ENCODE data around the gene ARNT2. TPM values are rescaled to one million over a fixed set of nuclear protein-coding genes. Genes with fewer than 3 reads are reported as not detected.

The ARNT2 gene
- total RNA-seq, 1 donor from 2014 or later, result 6.4 TPM

DNA sequence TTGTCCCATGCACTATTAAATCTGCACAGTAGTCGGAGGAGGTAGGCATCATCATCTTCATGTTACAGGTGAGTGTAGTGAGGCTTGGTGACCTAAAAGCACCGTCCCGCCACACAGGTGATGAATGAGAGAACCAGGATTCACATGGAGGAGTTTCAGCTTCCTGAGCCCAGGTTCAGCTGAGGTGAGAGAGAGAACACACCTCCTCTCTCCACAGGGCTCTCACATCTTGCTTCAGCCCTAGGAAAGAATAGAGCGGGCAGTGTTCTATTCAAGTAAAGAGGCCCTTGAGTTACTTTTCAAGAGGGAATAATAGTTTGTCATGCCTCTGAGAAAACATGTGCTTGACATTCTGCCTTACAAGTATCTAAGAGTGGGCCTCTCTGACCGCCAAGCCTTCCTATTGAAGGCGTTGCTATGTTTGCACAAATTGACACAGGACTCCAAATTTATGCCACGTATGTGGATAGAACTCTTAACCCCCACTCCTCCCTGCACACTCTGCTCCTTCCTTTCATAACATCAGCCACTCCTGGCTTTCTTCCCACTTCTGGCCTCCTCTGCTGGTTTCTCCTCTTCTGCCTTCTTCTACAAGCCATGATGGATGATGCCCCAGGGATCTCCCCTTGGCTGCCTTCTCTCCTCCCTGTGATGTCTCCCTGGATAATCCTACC, 152.6 kb downstream of the ARNT2 start:
- H3K4me1 ChIP-seq, result no peaks in the 10 kb centered on the region
- intact Hi-C loops (cut with DNase I), result no loop called here
- H3K4me3 ChIP-seq, result no peak overlapping the region
- no peak for DNase-seq (ENCODE audit: low spot score in 2 of 2)
- no peaks in the 10 kb centered on the region for H3K9me3 ChIP-seq
- H3K36me3 ChIP-seq, result no peaks in the 10 kb centered on the region
- no peak overlapping the region for H3K27ac ChIP-seq
- no peaks in the 10 kb centered on the region for H3K27me3 ChIP-seq
- TF ChIP-seq, protein P1, sequence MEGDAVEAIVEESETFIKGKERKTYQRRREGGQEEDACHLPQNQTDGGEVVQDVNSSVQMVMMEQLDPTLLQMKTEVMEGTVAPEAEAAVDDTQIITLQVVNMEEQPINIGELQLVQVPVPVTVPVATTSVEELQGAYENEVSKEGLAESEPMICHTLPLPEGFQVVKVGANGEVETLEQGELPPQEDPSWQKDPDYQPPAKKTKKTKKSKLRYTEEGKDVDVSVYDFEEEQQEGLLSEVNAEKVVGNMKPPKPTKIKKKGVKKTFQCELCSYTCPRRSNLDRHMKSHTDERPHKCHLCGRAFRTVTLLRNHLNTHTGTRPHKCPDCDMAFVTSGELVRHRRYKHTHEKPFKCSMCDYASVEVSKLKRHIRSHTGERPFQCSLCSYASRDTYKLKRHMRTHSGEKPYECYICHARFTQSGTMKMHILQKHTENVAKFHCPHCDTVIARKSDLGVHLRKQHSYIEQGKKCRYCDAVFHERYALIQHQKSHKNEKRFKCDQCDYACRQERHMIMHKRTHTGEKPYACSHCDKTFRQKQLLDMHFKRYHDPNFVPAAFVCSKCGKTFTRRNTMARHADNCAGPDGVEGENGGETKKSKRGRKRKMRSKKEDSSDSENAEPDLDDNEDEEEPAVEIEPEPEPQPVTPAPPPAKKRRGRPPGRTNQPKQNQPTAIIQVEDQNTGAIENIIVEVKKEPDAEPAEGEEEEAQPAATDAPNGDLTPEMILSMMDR (IDR thresholded peaks at IDR 0.05), result no peak

DNA sequence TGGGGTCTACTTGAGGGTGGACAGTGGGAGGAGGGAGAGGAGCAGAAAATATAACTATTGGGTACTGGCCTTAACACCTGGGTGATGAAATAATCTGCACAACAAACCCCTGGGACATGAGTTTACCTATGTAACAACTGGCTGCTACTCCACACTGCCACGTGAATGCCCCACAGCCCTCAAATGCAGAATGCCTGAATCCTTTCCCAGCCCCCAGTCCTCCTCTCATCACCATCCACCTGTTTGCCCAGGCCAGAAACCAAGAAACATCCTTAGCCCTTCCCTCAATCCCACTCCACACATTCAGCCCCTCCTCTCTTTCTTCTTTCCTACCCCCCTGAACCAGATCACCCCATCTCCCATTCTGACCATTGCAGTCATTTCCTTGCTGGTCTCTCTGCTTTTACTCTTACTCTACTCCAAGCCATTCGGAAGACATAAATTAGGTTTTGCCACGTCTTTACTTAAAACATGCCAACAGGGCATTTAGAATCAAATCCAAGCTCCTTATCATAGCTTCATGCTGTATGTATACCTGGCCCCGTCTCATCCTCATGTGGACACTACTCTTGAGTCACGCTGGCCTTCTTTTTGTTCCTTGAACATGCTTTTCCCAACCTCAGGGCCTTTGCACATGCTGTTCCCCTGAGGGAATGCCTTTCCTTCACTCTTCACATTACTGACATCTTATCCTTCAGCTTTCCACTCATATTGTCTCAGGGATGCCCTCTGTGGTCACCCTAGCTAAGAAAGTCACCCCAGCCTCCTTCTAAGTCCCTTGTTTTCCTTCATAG, 153.5 kb downstream of the ARNT2 start:
- Histone ChIP-seq H3K9me3 (no peaks in the 10 kb centered on the region), H3K36me3 (no peaks in the 10 kb centered on the region), H3K4me3 (no peak overlapping the region), H3K4me1 (no peaks in the 10 kb centered on the region), H3K27ac (no peak overlapping the region), H3K27me3 (no peaks in the 10 kb centered on the region)
- intact Hi-C loops (cut with DNase I), result no loop called here
- no peak for DNase-seq (ENCODE audit: low spot score in 2 of 2)
- TF ChIP-seq, protein P1 (IDR thresholded peaks at IDR 0.05), result no peak

DNA sequence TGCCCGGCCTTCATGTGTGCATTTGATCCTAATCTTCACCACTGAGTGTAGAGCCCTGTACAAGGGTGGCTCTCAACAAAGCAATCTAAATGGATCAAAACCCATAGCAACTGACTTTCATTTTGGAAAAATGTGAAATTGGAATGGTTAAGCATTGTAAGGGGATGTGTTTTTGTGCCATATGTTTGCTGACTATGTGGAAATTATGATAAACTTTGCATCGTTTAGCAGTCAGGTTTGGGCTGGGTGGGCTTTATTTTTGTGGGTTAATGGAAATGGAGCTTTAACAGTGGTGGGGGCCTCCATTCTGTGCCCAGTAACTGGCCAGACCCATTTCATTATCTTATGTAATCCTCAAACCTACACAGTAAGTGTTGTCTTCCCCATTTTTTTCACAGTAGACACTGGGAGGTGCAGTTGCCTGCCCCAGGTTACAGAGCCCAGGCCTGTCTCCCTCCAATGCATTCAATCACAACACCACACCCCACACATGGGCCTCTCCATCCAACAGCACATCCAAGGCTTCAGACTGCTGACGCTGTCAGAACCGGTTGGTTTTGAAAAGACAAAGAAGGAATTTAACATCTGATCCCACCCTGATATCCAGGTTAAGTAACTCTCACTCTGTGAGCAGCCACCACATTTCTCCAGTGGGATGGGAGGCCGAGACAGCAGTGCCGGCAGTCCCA, 154.6 kb downstream of the ARNT2 start:
- Histone ChIP-seq H3K27me3 (no peaks in the 10 kb centered on the region), H3K4me3 (no peak overlapping the region), H3K36me3 (no peaks in the 10 kb centered on the region), H3K4me1 (no peaks in the 10 kb centered on the region), H3K27ac (no peak overlapping the region), H3K9me3 (no peaks in the 10 kb centered on the region)
- TF ChIP-seq, protein P1 (IDR thresholded peaks at IDR 0.05), result no peak
- intact Hi-C loops (cut with DNase I), result no loop called here
- DNase-seq (ENCODE audit: low spot score in 2 of 2), result no peak

DNA sequence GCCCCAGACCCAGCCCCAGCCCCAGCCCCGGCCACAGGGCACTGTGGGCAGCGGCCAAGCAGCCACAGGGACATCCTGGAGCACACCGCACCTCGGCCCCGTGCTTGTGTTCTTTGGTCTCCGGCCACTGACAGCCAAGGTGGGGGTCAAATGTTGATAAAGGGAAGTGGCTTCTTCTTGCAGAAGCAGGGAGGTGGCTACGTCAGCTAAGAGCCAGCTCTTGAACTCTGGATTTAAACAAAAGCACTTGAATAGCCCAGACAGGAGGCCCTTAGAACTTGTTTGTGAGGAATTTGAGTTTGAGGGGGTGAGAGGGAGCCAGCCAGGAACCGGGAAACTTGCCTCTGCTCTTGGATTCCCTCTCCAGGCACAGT, 155.1 kb downstream of the ARNT2 start:
- DNase-seq (ENCODE audit: low spot score in 2 of 2), result no peak
- no peaks in the 10 kb centered on the region for H3K27me3 ChIP-seq
- no peak overlapping the region for H3K4me3 ChIP-seq
- intact Hi-C loops (cut with DNase I), result no loop called here
- H3K27ac ChIP-seq, result no peak overlapping the region
- no peaks in the 10 kb centered on the region for H3K4me1 ChIP-seq
- TF ChIP-seq, protein P1 (IDR thresholded peaks at IDR 0.05), result no peak
- no peaks in the 10 kb centered on the region for H3K36me3 ChIP-seq
- no peaks in the 10 kb centered on the region for H3K9me3 ChIP-seq

DNA sequence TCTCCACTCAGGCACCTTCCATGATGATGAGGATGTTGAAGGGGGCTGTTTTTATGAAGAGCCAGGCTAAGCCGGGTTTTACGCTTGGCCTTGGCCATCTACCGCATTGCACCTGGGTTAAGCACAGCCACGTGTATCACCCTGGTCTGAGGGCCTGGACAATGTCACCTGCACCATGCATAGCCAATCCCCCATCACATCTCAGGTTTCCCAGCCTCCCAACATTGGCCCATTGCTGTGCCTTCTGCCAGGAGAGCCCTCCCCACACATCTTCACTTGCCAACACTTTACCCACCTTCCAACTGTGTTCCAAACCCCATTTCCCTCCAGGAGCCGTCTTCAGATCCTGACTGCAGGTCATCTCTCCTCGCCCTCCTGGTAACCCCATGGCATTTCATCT, 155.6 kb downstream of the ARNT2 start:
- Histone ChIP-seq H3K4me3 (no peak overlapping the region), H3K4me1 (no peaks in the 10 kb centered on the region), H3K27me3 (no peaks in the 10 kb centered on the region), H3K27ac (no peak overlapping the region), H3K9me3 (no peaks in the 10 kb centered on the region), H3K36me3 (no peaks in the 10 kb centered on the region)
- TF ChIP-seq, protein P1 (IDR thresholded peaks at IDR 0.05), result no peak
- DNase-seq (ENCODE audit: low spot score in 2 of 2), result no peak
- intact Hi-C loops (cut with DNase I), result no loop called here
